Loucy (cell line): ENCODE data around the gene GNB1L.

Experiments used
- H2AFZ ChIP-seq: fragments of 200-600 bp; sonication (generic); 2 replicates; pipeline ENCODE4 v1.6.0; 2016; ENCODE audit warnings: antibody characterized with exemption, mild to moderate bottlenecking, low read length, moderate library complexity
- H3F3A ChIP-seq: fragments of 200-600 bp; 2 replicates; pipeline ENCODE4 v1.6.0; 2016; ENCODE audit warnings: antibody characterized with exemption, low read depth, mild to moderate bottlenecking
- H3K27me3 ChIP-seq: fragments of 200-600 bp; sonication (generic); 2 replicates; pipeline ENCODE4 v1.6.1; 2014; ENCODE audit warnings: low read length, mild to moderate bottlenecking; ENCODE audit not compliant: insufficient read depth, poor library complexity, severe bottlenecking
- H3K36me3 ChIP-seq: fragments of 200-600 bp; sonication (generic); 2 replicates; pipeline ENCODE4 v1.6.1; 2016; ENCODE audit warnings: low read length; ENCODE audit not compliant: insufficient read depth
- H3K4me1 ChIP-seq: fragments of 200-600 bp; sonication (generic); 2 replicates; pipeline ENCODE4 v1.5.1; 2014; ENCODE audit warnings: low read length, mild to moderate bottlenecking; ENCODE audit not compliant: insufficient read depth, poor library complexity, severe bottlenecking
- H3K4me2 ChIP-seq: fragments of 200-600 bp; sonication (generic); 2 replicates; pipeline ENCODE4 v1.6.0; 2014; ENCODE audit warnings: antibody characterized with exemption, low read length, low read depth, mild to moderate bottlenecking; ENCODE audit not compliant: poor library complexity, severe bottlenecking
- H3K4me3 ChIP-seq: fragments of 200-600 bp; sonication (generic); 2 replicates; pipeline ENCODE4 v1.5.1; 2014; ENCODE audit warnings: low read length, mild to moderate bottlenecking, mixed read lengths; ENCODE audit not compliant: poor library complexity, severe bottlenecking
- H3K79me2 ChIP-seq: fragments of 200-600 bp; sonication (generic); 2 replicates; pipeline ENCODE4 v1.6.1; 2014; ENCODE audit warnings: low read length; ENCODE audit not compliant: insufficient read depth
- H3K9ac ChIP-seq: fragments of 200-600 bp; sonication (generic); 2 replicates; pipeline ENCODE4 v1.6.0; 2014; ENCODE audit warnings: mild to moderate bottlenecking, low read depth, low read length, moderate library complexity; ENCODE audit not compliant: poor library complexity, severe bottlenecking
- H3K9me2 ChIP-seq: fragments of 200-600 bp; sonication (generic); replicated peaks from 2 replicates; pipeline ENCODE4 v1.6.1; 2016; ENCODE audit warnings: low read depth, low read length, mixed read lengths
- H3K9me3 ChIP-seq: fragments of 200-600 bp; sonication (generic); 2 replicates; pipeline ENCODE4 v1.6.1; 2014; ENCODE audit warnings: mild to moderate bottlenecking, antibody characterized with exemption, low read length, low read depth; ENCODE audit not compliant: insufficient read depth
- H4K20me1 ChIP-seq: fragments of 200-600 bp; sonication (generic); 2 replicates; pipeline ENCODE4 v1.6.0; 2014; ENCODE audit warnings: antibody characterized with exemption, low read length, mild to moderate bottlenecking; ENCODE audit not compliant: insufficient read depth, poor library complexity, severe bottlenecking
- EZH2phosphoT487 ChIP-seq: fragments of 200-600 bp; IDR thresholded peaks from 2 replicates; pipeline ENCODE4 v1.6.1; 2018; ENCODE audit warnings: antibody characterized with exemption, mild to moderate bottlenecking, moderate library complexity, borderline replicate concordance
- TF ChIP-seq, protein P1 (sequence below): fragments of 200-600 bp; sonication (generic); conservative IDR thresholded peaks from 2 replicates; pipeline ENCODE4 v1.5.1; 2014; ENCODE audit warnings: mild to moderate bottlenecking, antibody characterized with exemption, low read length

The GNB1L gene

DNA sequence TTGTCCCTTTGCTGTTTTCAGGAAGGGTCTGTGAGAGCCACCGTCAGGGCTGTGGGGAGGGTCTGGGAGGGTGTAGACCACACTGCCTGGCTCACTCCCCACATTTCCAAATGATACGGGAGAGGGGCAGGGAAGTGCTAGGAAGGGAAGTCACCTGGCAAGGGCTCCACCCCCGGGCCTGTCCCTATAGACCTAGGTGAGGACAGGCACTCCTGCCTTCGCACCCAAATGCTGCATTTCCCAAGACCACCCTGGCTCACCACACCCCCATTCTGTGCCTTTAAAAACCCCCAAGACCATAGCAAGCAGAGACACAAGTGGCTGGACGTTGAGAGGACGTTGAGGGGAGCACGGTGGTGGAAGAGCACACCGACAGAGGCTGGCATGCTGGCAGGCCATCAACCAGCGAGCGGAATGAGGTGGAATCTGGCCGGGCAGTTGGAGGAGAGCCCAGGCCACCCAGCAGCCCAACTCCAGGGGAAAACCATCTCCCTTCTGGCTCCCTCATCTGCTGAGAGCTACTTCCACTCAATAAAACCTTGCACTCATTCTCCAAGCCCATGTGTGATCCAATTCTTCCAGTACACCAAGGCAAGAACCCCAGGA is 45.7 kb downstream of the GNB1L start:
- H3K36me3 ChIP-seq, result no peaks in the 10 kb centered on the region
- H3K4me3 ChIP-seq, result no peak overlapping the region
- H3K27me3 ChIP-seq, result no peaks in the 10 kb centered on the region
- H3K4me1 ChIP-seq, result no peaks in the 10 kb centered on the region
- no peaks in the 10 kb centered on the region for H3K79me2 ChIP-seq
- H3F3A ChIP-seq, result no peaks in the 10 kb centered on the region
- no peak overlapping the region for H3K4me2 ChIP-seq
- TF ChIP-seq EZH2phosphoT487, result no peak
- TF ChIP-seq, protein P1, sequence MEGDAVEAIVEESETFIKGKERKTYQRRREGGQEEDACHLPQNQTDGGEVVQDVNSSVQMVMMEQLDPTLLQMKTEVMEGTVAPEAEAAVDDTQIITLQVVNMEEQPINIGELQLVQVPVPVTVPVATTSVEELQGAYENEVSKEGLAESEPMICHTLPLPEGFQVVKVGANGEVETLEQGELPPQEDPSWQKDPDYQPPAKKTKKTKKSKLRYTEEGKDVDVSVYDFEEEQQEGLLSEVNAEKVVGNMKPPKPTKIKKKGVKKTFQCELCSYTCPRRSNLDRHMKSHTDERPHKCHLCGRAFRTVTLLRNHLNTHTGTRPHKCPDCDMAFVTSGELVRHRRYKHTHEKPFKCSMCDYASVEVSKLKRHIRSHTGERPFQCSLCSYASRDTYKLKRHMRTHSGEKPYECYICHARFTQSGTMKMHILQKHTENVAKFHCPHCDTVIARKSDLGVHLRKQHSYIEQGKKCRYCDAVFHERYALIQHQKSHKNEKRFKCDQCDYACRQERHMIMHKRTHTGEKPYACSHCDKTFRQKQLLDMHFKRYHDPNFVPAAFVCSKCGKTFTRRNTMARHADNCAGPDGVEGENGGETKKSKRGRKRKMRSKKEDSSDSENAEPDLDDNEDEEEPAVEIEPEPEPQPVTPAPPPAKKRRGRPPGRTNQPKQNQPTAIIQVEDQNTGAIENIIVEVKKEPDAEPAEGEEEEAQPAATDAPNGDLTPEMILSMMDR, result no peak
- H2AFZ ChIP-seq, result no peak overlapping the region
- H4K20me1 ChIP-seq, result no peaks in the 10 kb centered on the region
- H3K9me3 ChIP-seq, result no peaks in the 10 kb centered on the region
- no peak overlapping the region for H3K9ac ChIP-seq
- H3K9me2 ChIP-seq, result no peaks in the 10 kb centered on the region

DNA sequence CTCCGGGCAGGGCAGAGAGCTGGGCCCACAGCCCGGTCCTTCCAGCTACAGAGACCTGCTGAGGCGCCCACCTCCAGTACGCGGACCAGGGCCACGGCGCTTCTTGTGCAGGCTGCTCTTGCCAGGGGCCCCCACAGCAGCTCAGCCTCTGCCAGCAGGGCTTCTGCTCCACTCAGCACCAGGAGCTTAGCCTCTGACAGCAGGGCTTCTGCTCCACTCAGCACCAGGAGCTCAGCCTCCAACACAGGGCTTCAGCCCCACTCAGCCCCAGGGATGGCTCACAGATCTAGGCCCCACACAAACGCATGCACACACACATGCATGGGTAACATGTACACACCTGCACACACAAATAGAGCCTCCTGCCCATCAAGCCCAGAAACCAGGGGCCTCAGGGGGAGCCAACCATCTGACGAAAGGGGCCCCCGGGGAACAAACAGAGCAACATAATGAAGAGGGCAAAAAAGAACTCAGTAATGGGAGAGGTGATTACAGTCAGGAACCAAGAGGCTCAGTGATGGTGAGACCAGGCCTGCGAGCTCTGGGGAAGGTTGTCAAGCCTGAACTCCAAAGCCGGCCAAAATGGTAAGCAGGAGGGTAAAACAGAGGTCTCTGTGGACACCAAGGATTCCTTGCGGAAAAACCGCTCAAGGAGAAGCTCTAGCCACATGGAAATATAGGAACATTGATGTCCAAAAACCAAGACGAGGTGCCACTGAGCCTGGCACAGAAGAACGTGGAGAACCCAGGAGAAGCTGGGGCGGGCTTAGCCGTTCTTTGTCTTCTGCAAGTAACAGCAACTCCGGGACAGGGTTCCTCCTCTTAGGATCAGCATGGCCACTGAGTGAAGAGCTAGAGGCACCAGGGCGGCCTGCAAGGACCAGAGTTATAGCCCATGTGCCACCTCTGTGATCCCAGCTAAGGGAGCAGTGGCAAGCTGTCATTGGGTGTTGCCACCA is 46.5 kb downstream of the GNB1L start:
- Histone ChIP-seq H3K79me2 (no peaks in the 10 kb centered on the region), H4K20me1 (no peaks in the 10 kb centered on the region), H3K9me3 (no peaks in the 10 kb centered on the region), H3K36me3 (no peaks in the 10 kb centered on the region), H3K4me2 (no peak overlapping the region), H3K9ac (no peak overlapping the region), H3F3A (no peaks in the 10 kb centered on the region), H3K9me2 (no peaks in the 10 kb centered on the region), H3K4me1 (no peaks in the 10 kb centered on the region), H2AFZ (no peak overlapping the region), H3K4me3 (no peak overlapping the region), H3K27me3 (no peaks in the 10 kb centered on the region)
- no peak for TF ChIP-seq EZH2phosphoT487
- TF ChIP-seq, protein P1, result no peak

DNA sequence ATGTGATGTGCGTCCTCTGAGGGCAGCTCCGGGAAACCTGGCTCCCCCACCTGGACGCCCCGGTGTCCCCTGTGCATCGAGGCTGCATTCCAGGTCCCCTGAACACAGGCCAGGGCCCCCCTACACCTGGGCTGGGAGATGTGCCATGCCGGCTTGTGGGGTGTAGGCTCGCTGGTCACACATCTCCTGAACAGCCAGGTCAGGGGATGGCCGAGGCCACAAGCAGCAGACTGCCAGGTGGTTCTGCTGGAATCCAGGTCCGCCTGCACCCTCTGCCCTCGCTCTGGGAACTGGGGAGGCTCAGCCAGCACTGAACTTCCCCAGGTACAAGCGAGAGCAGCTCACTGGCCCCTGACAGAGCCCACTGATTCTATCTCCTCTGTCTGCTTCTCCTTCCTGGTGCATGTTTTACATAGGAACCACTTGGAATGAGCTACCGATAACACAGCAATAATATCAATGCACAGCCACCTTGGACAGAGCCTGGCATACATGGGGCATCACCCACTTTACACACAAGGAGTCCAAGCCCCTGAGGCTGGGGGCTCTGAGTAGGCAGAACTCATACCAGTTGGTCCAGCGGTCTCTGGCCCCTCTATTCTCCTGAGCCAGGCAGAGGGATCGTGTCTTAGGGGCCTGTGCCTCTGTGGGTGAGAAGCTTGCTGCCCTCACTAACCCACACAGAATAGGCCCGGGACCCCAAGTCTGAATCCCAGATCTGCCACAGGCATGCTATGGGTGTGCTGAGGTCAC is 47.3 kb downstream of the GNB1L start:
- Histone ChIP-seq H3K9me3 (no peaks in the 10 kb centered on the region), H2AFZ (no peak overlapping the region), H4K20me1 (no peaks in the 10 kb centered on the region), H3K27me3 (no peaks in the 10 kb centered on the region), H3K9ac (no peak overlapping the region), H3K36me3 (no peaks in the 10 kb centered on the region), H3K79me2 (no peaks in the 10 kb centered on the region), H3K9me2 (no peaks in the 10 kb centered on the region), H3K4me1 (no peaks in the 10 kb centered on the region), H3F3A (no peaks in the 10 kb centered on the region), H3K4me2 (no peak overlapping the region), H3K4me3 (no peak overlapping the region)
- no peak for TF ChIP-seq EZH2phosphoT487
- TF ChIP-seq, protein P1, result no peak
